Mononuclear cell (primary cell): ENCODE results near the gene SERPINA9. TPM values are rescaled to one million over a fixed set of nuclear protein-coding genes. Genes with fewer than 3 reads are reported as not detected.
"Not testable (repeated sequence)": the region's sequence is repeated elsewhere in the genome, so short reads cannot be mapped to it uniquely, and the experiment has no call there.

ENCODE experiments used
- H3K27me3 ChIP-seq: 2 replicates; pipeline ENCODE4 v1.6.0; 2011; ENCODE audit warnings: low read length, control low read depth; ENCODE audit not compliant: insufficient read depth
- H3K4me1 ChIP-seq: 2 replicates; pipeline ENCODE4 v1.5.1; 2011; ENCODE audit warnings: mild to moderate bottlenecking, low read length, control low read depth; ENCODE audit not compliant: insufficient read depth
- H3K4me3 ChIP-seq: 2 replicates; pipeline ENCODE4 v1.5.1; 2011; ENCODE audit warnings: mild to moderate bottlenecking, low read length, moderate library complexity
- H3K9me3 ChIP-seq: 2 replicates; pipeline ENCODE4 v1.5.1; 2011; ENCODE audit warnings: low read depth, mild to moderate bottlenecking, control low read depth, low read length
- total RNA-seq: library from RNA; depleted of rRNA; stranded (reverse); fragments of >200 nt; gene quantifications from one replicate; pipeline ENCODE4 v1.2.3, GENCODE V29; 2012

Gene SERPINA9
- total RNA-seq, result not detected

GRCh38 chr14:94476023-94476422, at the start of gene SERPINA9:
Gene SERPINA9, minus strand, starts transcription at chr14:94476197. Its CDS starts 6,357 bp downstream, at chr14:94469840.
- Histone ChIP-seq H3K27me3 (no peaks in the 10 kb centered on the region), H3K9me3 (no peaks in the 10 kb centered on the region), H3K4me3 (no peak within 1 kb of the TSS), H3K4me1 (no peaks in the 10 kb centered on the region)

GRCh38 chr14:94524093-94524492, 48.1 kb upstream of the SERPINA9 start:
- Histone ChIP-seq H3K4me3 (no peak overlapping the region), H3K4me1 (no peaks in the 10 kb centered on the region), H3K27me3 (peaks cover 2% of the 10 kb centered on the region), H3K9me3 (no peaks in the 10 kb centered on the region)

- Histone ChIP-seq H3K4me3 (no peak overlapping the region), H3K27me3 (peaks cover 2% of the 10 kb centered on the region), H3K9me3 (no peaks in the 10 kb centered on the region), H3K4me1 (no peaks in the 10 kb centered on the region)
Observed at GRCh38 chr14:94523265-94523664, 47.3 kb upstream of the SERPINA9 start.

- Histone ChIP-seq H3K4me3 (no peak overlapping the region), H3K9me3 (no peaks in the 10 kb centered on the region), H3K27me3 (peaks cover 2% of the 10 kb centered on the region), H3K4me1 (no peaks in the 10 kb centered on the region)
Observed at GRCh38 chr14:94522115-94522724, 46.2 kb upstream of the SERPINA9 start.

GRCh38 chr14:94521375-94522114, 45.5 kb upstream of the SERPINA9 start:
- Histone ChIP-seq H3K4me1 (no peaks in the 10 kb centered on the region), H3K27me3 (peaks cover 2% of the 10 kb centered on the region), H3K9me3 (no peaks in the 10 kb centered on the region), H3K4me3 (no peak overlapping the region)

- Histone ChIP-seq H3K9me3 (no peaks in the 10 kb centered on the region), H3K27me3 (no peaks in the 10 kb centered on the region), H3K4me3 (no peak overlapping the region), H3K4me1 (no peaks in the 10 kb centered on the region)
Observed at GRCh38 chr14:94517641-94518257, 41.8 kb upstream of the SERPINA9 start.

- no peaks in the 10 kb centered on the region for H3K9me3 ChIP-seq
- H3K4me3 ChIP-seq, result no peak overlapping the region
Observed at GRCh38 chr14:94517248-94517640, 41.2 kb upstream of the SERPINA9 start.

GRCh38 chr14:94515856-94516255, 39.9 kb upstream of the SERPINA9 start:
- Histone ChIP-seq H3K4me1 (no peaks in the 10 kb centered on the region), H3K9me3 (no peaks in the 10 kb centered on the region), H3K27me3 (no peaks in the 10 kb centered on the region), H3K4me3 (no peak overlapping the region)

More at GRCh38 chr14:94517248-94517640, 41.2 kb upstream of the SERPINA9 start:
- no peaks in the 10 kb centered on the region for H3K4me1 ChIP-seq
- no peaks in the 10 kb centered on the region for H3K27me3 ChIP-seq

- Histone ChIP-seq H3K4me1 (no peaks in the 10 kb centered on the region), H3K9me3 (no peaks in the 10 kb centered on the region), H3K27me3 (no peaks in the 10 kb centered on the region), H3K4me3 (no peak overlapping the region)
Observed at GRCh38 chr14:94515426-94515825, 39.4 kb upstream of the SERPINA9 start.

- no peaks in the 10 kb centered on the region for H3K27me3 ChIP-seq
- no peaks in the 10 kb centered on the region for H3K9me3 ChIP-seq
- H3K4me3 ChIP-seq, result no peak overlapping the region
- no peaks in the 10 kb centered on the region for H3K4me1 ChIP-seq
Observed at GRCh38 chr14:94514351-94514750, 38.4 kb upstream of the SERPINA9 start.

- not testable (repeated sequence) for H3K27me3 ChIP-seq, H3K4me1 ChIP-seq, H3K4me3 ChIP-seq, H3K9me3 ChIP-seq
Observed at GRCh38 chr14:94510481-94510880, 34.5 kb upstream of the SERPINA9 start.

- H3K4me3 ChIP-seq, result no peak within 1 kb of the TSS
- H3K9me3 ChIP-seq, result no peaks in the 10 kb centered on the region
- H3K27me3 ChIP-seq, result no peaks in the 10 kb centered on the region
- no peaks in the 10 kb centered on the region for H3K4me1 ChIP-seq
Observed at GRCh38 chr14:94509356-94509755, 33.4 kb upstream of the SERPINA9 start, which contains the start of gene SERPINA12. Gene SERPINA12, minus strand, starts transcription at chr14:94509469. Its CDS starts 11,072 bp downstream, at chr14:94498397.

- H3K4me3 ChIP-seq, result no peak overlapping the region
- H3K27me3 ChIP-seq, result no peaks in the 10 kb centered on the region
- H3K9me3 ChIP-seq, result no peaks in the 10 kb centered on the region
- H3K4me1 ChIP-seq, result no peaks in the 10 kb centered on the region
Observed at GRCh38 chr14:94505641-94506040, 29.6 kb upstream of the SERPINA9 start.

- Histone ChIP-seq H3K4me1 (no peaks in the 10 kb centered on the region), H3K9me3 (no peaks in the 10 kb centered on the region), H3K27me3 (no peaks in the 10 kb centered on the region), H3K4me3 (no peak overlapping the region)
Observed at GRCh38 chr14:94505206-94505605, 29.2 kb upstream of the SERPINA9 start.
